ENCODE data around the gene CDH23.

- TF ChIP-seq EZH2 (IDR thresholded peaks at IDR 0.05; ENCODE audit: borderline replicate concordance, insufficient read depth, low read depth, low read length, poor library complexity, severe bottlenecking) (no peak), CTCF (IDR thresholded peaks at IDR 0.05) (no peak)
These were observed 128.4 kb downstream of the CDH23 start for GRCh38 chr10:71525092-71525491.
